Stimulated activated CD8-positive, alpha-beta memory T cell treated with anti-CD3 and anti-CD28 coated beads, Interleukin-4, amount 100 ng/mL, for 1 hour (primary cell): Measurements from ENCODE around the gene CGN.
A peak's percentile ranks its signal among the peaks of the same experiment; 100 is the strongest.

Experiments used
- DNase-seq, 2 donors: peaks; one replicate each; pipeline ENCODE4 v3.0.0-alpha.2; 2020; ENCODE audit warnings: low read depth in 2 of 2, low spot score in 1 of 2

The CGN gene

DNA sequence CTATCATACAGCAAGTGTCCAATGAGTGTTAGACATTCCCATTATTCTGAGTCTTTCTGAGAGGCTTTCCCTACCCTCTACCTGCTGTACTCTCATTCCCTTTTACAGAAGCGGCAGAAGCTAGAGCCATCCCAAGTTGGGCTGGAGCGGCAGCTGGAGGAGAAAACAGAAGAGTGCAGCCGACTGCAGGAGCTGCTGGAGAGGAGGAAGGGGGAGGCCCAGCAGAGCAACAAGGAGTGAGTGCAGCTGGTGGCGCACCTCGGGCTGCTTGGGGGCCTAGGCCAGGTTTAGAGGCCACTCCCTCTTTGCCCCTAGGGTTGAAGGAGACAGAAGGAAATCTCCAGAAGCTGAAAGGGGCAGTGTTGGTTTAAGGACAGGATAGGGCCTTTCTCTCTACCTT lies 12.1 kb downstream of the CGN start:
- DNase-seq, result no peak

DNA sequence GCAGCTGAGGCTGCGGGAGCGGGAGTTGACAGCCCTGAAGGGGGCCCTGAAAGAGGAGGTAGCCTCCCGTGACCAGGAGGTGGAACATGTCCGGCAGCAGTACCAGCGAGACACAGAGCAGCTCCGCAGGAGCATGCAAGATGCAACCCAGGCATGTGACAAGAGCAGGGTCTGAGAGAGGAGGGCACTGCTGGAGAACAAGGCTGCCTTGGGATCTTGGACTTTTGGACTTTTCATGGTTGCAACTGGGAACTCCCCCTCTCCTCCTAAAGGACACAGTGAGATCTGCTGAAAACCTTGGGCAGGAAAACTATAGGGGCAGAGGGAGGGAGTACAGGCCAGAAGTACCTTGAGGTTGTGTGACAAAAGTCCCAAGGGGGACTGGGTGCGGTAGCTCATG lies 13.5 kb downstream of the CGN start:
- DNase-seq, result no peak

DNA sequence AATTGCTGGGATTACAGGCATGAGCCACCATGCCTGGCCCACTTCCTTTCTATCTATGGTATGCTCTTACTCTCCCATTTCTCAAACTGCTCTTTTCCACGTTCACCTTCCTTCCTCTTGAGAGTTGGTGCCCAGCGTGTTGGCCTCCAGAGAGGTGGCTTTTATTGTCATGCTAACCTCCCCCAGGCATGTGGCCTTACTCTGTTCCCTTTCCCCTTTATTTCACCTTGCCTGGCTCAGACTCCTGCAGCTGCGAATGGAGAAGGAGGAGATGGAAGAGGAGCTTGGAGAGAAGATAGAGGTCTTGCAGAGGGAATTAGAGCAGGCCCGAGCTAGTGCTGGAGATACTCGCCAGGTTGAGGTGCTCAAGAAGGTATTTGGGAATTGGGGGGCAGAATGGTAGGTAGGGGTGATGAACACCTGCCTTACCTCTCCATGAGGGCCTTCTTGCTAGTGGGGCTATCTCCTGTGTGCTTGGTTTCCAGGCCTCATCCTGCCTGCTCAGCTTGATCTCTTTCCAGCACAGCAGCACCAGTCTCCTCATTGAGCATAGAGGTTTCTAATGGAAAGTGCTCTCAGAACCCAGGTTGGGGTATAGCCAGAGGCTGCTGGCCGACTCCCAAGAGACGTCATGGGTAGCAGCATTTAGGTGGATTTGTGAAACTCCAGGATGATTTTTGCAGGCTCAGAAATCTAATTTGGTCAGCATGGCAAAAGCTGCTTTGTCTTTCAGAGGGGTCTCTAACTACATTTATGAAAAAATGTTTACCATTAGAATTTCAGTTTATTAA lies 15.7 kb downstream of the CGN start:
- DNase-seq, result no peak

DNA sequence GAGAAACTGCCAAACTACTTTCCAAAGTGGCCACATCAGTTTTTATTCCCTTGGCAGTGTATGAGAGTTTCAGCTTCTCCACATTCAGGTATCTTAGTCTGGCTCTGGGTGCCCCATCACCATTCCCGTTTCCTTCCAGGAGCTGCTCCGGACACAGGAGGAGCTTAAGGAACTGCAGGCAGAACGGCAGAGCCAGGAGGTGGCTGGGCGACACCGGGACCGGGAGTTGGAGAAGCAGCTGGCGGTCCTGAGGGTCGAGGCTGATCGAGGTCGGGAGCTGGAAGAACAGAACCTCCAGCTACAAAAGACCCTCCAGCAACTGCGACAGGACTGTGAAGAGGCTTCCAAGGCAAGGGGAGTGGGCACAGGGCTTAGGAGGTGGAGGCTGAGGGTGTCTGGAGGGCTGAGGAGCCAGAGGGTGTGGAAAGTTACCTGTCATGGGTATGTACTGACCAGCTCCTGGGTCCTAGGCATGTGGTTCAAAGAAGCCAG lies 18.1 kb downstream of the CGN start:
- no peak for DNase-seq

DNA sequence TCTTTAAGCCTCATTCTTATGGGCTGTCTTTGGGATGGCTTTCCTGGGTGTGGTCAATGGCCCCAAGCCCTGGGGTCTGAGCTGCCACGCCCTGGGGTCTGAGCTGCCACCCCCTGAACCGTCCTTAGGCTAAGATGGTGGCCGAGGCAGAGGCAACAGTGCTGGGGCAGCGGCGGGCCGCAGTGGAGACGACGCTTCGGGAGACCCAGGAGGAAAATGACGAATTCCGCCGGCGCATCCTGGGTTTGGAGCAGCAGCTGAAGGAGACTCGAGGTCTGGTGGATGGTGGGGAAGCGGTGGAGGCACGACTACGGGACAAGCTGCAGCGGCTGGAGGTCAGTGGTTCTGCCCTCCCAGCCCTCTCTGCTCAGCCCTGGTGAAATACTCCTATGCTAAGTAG lies 18.6 kb downstream of the CGN start:
- no peak for DNase-seq

DNA sequence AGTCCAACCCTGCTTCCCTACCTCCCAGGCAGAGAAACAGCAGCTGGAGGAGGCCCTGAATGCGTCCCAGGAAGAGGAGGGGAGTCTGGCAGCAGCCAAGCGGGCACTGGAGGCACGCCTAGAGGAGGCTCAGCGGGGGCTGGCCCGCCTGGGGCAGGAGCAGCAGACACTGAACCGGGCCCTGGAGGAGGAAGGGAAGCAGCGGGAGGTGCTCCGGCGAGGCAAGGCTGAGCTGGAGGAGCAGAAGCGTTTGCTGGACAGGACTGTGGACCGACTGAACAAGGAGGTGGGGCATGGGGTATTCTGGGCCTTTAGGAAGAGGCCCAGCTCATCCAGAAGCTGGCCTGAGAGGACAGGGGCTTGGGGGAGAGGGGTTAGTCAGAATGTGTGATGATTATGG lies 19.3 kb downstream of the CGN start:
- DNase-seq, result no peak

DNA sequence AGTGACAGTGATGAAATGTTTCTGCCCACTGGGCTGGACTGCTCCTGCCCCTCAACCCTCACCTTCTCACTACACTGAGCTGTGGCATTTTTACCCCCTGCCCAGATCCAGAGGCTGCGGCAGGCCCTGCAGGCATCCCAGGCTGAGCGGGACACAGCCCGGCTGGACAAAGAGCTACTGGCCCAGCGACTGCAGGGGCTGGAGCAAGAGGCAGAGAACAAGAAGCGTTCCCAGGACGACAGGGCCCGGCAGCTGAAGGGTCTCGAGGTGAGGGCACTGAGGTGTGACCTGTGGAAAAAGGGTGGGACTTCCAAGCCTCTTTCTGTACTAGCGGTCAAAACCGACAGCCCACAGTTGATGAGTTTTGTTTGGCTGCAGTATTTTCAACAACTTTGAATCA lies 22.7 kb downstream of the CGN start:
- no peak for DNase-seq

DNA sequence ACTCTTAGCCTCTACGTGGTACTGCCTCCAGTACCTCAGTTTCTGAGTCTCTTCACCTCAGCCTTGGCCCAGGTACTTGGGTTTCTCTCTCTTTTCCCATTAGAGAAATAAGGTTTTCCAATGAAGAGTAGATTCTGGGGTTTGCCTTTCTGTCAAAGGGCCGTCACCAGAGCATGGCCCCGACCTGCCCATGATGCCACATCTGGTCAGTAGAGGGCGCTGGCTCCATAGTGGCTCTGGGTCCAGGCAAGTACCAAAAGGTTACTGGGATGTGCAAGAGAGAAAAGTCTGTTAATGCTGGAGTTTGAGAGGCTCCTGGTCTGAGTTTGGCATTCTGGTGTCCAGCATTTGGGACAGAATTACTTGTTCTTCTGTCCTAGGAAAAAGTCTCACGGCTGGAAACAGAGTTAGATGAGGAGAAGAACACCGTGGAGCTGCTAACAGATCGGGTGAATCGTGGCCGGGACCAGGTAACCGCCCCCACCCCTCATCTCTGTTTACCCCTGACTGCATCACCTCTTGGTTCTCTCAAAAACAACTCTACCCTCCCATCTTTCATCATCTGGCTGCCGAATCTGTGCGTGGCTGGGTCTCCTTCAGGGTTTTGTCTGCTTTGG lies 23.6 kb downstream of the CGN start:
- DNase-seq, result peak; percentile 50 to 54

DNA sequence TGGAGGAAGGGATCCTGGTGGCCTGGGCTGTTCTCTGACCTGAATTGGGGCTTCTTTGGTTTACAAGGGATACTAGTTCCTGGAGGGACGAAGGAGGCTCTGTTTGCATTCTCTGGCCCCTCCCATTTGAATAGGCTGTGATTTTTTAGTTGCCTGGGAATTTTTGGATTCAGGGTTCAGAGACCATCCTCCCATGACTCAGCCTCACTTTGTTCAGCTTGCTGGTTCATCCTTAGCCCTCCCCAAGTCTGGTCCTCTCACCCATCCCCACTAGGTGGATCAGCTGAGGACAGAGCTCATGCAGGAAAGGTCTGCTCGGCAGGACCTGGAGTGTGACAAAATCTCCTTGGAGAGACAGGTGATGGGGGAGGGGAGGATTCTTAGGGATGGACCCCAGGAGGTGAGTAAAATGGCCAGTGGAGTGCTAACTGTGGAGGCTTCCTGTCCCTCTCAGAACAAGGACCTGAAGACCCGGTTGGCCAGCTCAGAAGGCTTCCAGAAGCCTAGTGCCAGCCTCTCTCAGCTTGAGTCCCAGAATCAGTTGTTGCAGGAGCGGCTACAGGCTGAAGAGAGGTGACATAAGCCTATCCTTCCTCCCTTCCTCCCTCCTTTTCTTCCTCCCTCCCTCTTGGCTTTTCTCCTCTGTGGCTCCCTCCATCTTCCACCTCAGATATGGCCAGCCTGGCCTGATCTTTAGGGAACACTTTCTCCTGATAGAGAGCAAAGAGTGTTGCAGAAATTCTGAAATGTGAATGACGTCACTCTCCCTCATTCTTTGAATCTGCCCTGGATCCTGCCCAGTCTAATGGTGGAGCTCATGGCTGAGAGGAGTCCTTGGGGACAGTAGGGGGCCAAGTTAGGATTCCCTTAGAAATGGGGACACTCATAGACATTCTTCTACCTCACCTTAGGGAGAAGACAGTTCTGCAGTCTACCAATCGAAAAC lies 24.4 kb downstream of the CGN start:
- no peak for DNase-seq

DNA sequence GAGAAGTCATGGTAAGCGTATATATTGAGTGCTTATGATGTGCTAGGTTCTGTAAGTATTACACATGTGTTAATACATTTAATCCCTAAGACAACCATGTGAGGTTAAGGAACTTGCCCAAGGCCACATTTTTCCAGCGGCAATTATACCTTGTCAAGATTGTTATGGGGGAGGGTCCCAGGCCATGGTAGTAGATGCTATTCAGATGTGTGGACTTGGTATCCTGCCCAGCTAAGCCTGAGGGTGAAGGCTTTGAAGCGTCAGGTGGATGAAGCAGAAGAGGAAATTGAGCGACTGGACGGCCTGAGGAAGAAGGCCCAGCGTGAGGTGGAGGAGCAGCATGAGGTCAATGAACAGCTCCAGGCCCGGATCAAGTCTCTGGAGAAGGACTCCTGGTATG lies 25.3 kb downstream of the CGN start:
- DNase-seq, result no peak

DNA sequence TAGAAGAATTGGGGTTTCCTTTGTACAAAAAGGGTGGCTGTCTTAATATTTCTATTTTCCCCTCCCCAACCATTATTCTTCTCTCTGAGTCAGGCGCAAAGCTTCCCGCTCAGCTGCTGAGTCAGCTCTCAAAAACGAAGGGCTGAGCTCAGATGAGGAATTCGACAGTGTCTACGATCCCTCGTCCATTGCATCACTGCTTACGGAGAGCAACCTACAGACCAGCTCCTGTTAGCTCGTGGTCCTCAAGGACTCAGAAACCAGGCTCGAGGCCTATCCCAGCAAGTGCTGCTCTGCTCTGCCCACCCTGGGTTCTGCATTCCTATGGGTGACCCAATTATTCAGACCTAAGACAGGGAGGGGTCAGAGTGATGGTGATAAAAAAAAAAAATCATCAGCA lies 25.9 kb downstream of the CGN start:
- DNase-seq, result no peak

DNA sequence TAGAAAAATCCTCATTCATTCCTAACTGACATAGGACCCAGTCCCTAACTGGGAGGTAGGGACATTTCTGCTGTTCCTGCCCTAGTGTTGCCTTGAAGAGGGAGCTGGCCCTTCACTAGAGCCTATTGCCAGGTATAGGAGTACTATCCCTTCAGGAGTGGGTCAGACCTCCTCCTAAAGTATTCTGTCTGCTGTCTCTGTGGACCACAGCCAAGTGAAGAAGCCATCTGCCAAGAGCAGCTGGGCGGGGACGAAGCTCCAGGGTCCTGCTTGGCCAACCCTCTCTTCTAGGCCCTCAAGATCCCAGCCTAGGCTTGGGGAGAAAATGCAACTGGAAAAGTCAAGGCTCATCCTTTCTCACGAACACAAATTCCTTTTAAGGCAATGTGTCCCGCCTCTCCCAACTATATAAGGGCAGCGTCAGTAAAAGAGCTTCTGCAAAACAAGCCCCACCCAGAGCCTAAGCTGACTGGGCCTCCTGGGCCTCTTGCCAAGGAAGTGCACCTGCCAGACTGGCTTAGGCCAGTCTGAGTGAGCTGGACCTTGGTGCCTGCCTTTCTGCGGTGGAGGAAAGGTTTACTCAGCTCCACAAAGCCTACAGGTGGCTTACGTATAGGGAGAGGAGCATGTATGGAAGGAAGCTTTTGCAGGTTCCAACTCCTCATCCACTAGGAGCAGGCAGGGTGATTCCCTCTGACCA lies 28.3 kb downstream of the CGN start:
- DNase-seq, result no peak

DNA sequence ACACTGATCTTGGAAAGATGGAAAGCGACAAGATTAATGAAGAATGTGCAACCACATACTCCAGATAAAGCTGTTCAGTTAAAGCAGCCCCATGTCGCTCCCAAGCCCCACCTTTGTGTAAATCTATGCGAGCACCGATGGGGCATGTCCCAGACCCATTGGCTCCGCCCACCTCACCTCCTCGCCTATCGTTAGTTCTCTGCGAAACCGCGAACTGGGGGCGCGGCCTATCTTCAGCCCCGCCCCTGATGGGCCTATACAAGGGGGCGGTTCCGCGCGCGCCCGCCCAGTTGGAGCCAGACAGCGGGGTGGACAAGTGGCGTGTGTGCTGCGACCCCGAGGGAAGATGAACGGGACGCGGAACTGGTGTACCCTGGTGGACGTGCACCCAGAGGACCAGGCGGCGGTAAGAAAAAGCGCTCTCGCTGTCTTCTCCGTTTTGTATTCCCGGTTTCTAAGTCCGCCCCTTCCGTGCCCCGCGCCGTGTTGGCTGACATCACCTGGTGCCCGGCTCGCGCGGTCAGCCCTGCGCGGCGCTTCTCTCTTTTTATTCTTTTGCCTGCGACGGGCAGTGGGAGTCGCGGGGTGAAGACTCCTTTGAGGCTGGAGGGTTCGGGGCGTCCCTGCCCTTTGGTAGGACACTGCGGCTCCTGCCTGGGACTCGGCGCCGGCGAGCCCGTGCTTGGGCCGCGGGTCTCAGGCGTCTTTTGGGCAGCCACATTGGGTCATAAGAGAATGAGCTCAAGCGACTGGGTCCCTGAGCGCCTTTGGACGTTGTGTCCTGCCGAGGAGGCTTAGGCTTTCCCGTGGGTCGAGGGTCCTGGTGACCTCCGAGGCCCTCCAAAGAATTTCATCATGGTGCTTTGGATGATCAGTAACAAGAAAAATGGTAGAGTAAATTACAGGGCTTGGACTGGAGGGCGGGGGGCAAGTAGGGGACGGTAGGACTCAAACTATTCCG lies 29.1 kb downstream of the CGN start, which contains the start of gene TUFT1:
Gene TUFT1 (plus strand): TSS at position 289 of the 961 bp plus-strand sequence. CDS start 58 bp downstream, at position 347.
- peak; percentile 80 to 85 for DNase-seq

DNA sequence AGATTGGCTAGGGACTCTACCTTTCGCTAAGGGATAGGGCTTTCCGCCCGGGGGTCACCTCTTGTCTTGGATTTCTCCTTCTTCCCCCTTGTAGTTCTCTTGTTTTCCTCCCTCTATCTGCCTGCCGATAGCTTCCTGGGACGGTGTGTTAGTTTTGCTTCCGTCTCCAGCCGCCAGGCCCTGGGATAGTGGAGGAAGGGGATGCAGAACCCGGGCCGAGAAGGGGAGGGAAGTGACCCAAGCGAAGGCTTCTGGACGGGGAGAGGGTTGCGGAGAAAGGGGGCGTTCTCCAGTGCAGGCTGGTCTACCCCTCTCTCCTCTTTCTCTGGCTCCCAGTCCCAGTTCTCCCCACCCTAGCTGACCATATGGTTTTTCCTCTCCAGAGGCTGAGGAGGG lies 29.8 kb downstream of the CGN start:
- DNase-seq, result no peak

DNA sequence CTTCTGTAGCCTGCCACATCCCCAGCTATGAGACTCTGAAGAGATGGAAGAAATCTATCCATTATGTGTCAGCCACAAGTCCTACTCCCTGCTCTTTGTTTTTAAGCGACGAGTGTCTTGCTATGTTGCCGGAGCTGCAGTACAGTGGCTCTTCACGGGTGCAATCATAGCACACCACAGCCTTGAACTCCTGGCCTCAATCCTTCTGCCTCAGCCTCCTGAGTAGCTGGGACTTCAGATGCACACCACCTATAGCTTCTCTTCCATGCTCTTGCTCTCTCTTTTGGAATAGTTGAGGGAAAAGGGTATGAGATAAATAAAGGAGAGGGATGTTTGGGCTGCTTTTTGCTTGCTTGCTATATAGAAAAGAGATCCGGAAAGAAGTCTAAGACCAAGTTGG lies 30.6 kb downstream of the CGN start:
- no peak for DNase-seq

DNA sequence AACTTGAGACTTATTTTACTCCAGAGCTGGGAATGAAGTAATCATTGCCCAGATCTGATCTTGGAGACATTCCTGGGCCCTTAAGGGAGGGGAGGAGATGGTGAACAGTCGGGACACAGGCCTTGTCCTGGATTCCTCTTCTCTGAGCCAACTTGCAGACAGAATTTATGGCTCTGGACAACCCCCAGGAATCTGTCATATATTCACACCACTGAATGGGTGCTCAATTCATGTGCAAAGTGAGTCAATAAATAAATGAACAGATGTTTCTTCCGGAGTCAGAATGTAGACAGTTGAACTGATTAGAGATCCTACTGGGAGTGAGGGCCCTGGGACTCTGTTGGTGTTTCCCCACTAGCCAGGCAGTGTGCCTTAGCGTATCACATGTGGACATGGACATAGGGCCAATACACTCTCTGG lies 31.5 kb downstream of the CGN start:
- DNase-seq, result no peak

DNA sequence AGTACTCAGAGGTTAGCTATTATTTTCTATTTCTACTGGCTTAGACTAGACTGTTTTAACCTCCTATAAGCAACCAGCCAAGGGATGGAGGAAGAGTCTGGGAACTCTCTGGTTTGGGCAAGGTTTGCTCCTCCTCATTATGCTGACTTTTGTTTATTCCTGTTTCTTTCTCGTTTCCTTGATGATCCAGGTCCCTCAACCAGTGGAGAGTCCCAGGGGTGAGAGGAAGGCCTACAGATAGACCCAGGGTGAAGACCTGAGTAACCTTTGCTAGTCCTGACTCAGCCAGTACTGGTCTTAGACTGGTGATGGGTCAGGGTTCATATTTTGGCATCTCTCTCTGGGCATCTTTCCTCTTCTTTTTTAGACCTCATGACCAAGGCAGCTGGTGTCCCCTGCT lies 34.4 kb downstream of the CGN start:
- DNase-seq, result no peak

DNA sequence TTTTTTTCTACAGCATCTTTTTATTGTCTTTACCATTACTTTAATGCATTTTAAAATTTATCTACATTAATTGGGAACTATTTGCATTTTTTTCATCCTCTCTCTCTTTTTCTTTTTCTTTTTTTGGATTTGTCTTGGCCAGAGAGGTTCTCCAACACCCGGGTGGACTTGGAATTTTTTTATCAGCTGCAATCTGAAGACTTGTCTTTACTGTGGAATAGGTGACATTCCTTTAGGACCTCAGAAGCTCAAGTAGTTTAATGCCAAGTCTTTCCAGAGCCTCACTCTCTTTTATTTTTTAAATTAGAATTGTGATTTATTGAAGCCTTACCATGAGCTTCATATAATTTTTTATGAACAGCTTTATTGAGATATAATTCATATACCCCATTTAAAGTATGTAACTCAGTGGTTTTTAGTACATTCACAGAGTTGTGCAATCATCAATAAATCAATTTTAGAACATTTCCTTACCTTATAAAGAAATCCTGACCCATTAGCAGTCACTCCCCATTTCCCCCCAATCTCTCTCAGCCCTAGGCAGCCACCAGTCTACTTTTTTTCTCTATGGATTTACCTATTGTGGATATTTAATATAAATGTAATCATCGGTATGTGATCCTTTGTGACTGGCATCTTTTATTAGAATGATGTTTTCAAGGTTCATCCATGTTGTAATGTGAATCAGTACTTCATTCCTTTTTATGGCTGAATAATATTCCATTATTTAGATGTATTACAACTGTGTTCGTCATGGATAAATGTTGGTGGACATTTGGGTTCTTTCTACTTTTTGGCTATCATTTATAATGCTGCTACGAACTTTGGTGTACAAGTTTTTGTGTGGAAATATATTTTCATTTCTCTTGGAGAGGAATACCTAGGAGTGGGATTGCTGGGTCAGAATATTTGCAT lies 35.1 kb downstream of the CGN start:
- DNase-seq, result no peak
